ENCODE measurements around the gene BBS2. TPM values are rescaled to one million over a fixed set of nuclear protein-coding genes. Genes with fewer than 3 reads are reported as not detected.
A peak's percentile ranks its signal among the peaks of the same experiment; 100 is the strongest.

The BBS2 gene
- total RNA-seq, 6 experiments from 2014 or later = 26.2 to 33.3 (median 29.5) TPM

- Mint-ChIP-seq H3K27ac (no peak overlapping the region), H3K27me3 (ENCODE audit: insufficient read depth) (peaks cover 28% of the 10 kb centered on the region), H3K4me3 (no peak overlapping the region), H3K36me3 (ENCODE audit: low read depth) (no peaks in the 10 kb centered on the region), H3K9me3 (no peaks in the 10 kb centered on the region), H3K4me1 (ENCODE audit: low read depth) (peaks cover 15% of the 10 kb centered on the region)
- no peak for DNase-seq
- TF ChIP-seq, protein P1, sequence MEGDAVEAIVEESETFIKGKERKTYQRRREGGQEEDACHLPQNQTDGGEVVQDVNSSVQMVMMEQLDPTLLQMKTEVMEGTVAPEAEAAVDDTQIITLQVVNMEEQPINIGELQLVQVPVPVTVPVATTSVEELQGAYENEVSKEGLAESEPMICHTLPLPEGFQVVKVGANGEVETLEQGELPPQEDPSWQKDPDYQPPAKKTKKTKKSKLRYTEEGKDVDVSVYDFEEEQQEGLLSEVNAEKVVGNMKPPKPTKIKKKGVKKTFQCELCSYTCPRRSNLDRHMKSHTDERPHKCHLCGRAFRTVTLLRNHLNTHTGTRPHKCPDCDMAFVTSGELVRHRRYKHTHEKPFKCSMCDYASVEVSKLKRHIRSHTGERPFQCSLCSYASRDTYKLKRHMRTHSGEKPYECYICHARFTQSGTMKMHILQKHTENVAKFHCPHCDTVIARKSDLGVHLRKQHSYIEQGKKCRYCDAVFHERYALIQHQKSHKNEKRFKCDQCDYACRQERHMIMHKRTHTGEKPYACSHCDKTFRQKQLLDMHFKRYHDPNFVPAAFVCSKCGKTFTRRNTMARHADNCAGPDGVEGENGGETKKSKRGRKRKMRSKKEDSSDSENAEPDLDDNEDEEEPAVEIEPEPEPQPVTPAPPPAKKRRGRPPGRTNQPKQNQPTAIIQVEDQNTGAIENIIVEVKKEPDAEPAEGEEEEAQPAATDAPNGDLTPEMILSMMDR (IDR thresholded peaks at IDR 0.05) = no peak
Measured at GRCh38 chr16:56559109-56559508, 39.3 kb upstream of the BBS2 start.

DNA sequence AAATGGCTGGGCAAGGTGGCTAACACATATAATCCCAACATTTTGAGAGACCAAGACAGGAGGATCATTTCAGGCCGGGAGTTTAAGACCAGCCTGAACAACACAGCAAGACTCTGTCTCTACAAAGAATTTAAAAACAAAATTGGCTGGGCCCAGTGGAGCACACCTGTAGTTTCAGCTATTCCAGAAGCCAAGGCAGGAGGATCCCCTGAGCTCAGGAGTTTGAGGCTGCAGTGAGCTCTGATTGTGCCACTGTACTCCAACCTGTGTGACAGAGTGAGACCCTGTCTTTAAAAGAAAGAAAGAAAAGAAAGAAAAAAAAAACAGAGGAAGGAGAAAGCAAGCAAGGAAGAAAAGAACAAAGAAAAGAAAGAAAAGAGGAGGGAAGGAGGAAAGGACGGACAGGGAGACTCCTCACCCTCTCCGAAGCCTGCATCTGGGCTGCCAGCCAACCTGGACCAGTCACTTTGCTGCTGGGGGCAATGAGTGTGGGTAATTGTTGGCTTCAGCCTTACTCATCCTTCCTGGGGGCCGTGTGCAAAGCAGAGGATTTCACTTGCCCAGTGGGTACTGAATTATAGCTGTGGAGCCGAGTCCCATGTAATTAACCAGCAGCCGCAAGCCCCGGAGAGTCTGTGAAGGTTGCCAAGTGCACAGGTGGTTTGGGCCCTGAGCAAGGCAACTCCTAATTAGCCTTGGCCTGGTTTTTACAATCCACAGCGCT is 38.4 kb upstream of the BBS2 start:
- H3K27ac Mint-ChIP-seq = no peak overlapping the region

GRCh38 chr16:56554441-56554840 is 34.6 kb upstream of the BBS2 start:
- Mint-ChIP-seq H3K27ac (no peak overlapping the region), H3K36me3 (ENCODE audit: low read depth) (no peaks in the 10 kb centered on the region), H3K27me3 (ENCODE audit: insufficient read depth) (peaks cover 32% of the 10 kb centered on the region), H3K4me3 (no peak overlapping the region), H3K9me3 (no peaks in the 10 kb centered on the region), H3K4me1 (ENCODE audit: low read depth) (peaks cover 29% of the 10 kb centered on the region)
- DNase-seq = no peak
- TF ChIP-seq, protein P1 (IDR thresholded peaks at IDR 0.05) = no peak

More for the DNA sequence above, 38.4 kb upstream of the BBS2 start:
- TF ChIP-seq, protein P1 (IDR thresholded peaks at IDR 0.05) = no peak
- Mint-ChIP-seq H3K36me3 (ENCODE audit: low read depth) (no peaks in the 10 kb centered on the region), H3K27me3 (ENCODE audit: insufficient read depth) (peaks cover 37% of the 10 kb centered on the region), H3K9me3 (no peaks in the 10 kb centered on the region), H3K4me3 (no peak overlapping the region), H3K4me1 (ENCODE audit: low read depth) (peaks cover 15% of the 10 kb centered on the region)
- DNase-seq = peak; percentile 82

DNA sequence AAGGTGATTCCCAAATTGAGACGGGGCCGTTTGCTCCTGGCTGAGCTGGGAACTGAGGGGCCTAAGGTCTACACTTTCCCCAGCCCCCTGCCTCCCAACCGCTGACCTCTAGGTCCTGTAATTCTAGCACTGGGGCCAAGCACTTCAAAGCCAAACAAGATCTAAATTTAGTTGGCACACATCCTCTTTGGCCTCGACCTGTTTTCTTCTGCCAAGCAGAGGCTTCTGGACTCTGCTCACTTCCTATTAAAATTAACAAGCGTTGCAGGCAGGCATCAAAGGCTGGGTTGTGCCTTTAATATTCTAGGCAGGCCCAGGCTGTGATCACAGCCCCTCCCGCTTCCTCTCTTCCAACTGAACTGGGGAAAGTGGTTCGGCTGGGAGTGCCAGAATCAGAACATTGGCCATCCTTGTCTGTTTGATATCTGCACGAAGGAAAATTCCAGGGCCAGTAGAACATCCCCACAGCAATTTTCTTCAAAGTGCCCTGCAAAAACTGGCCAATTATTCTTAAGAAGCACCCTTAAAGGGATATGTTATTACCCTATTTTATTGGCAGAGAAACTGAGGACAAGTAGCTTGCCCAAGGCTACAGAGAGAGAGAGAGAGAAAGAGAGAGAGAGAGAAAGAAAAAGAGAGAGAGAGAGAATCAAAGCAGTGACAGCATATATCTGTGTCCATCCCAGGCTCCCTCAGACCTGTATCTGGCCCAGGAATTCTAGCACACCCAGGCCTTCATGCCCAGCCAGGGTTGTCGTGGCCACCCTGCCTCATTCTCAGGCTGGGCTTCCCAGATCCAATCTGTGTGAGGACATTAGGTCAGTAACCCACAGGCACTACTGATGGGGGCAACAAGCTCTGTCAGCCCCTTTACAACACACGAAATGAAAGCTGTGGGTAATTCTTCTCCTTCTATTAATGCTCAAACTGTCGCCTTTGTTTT is 32.2 kb upstream of the BBS2 start:
- H3K27me3 Mint-ChIP-seq (ENCODE audit: insufficient read depth) = peaks cover 33% of the 10 kb centered on the region
- TF ChIP-seq, protein P1 (IDR thresholded peaks at IDR 0.05) = no peak
- no peaks in the 10 kb centered on the region for H3K9me3 Mint-ChIP-seq
- H3K27ac Mint-ChIP-seq = no peak overlapping the region
- no peaks in the 10 kb centered on the region for H3K36me3 Mint-ChIP-seq (ENCODE audit: low read depth)
- no peak overlapping the region for H3K4me3 Mint-ChIP-seq
- no peak for DNase-seq
- H3K4me1 Mint-ChIP-seq (ENCODE audit: low read depth) = peaks cover 29% of the 10 kb centered on the region

- no peaks in the 10 kb centered on the region for H3K36me3 Mint-ChIP-seq (ENCODE audit: low read depth)
- no peak overlapping the region for H3K4me3 Mint-ChIP-seq
- H3K27ac Mint-ChIP-seq = no peak overlapping the region
- peaks cover 32% of the 10 kb centered on the region for H3K4me1 Mint-ChIP-seq (ENCODE audit: low read depth)
- TF ChIP-seq, protein P1 (IDR thresholded peaks at IDR 0.05) = no peak
- no peaks in the 10 kb centered on the region for H3K9me3 Mint-ChIP-seq
- DNase-seq = peak; percentile 25
- peaks cover 22% of the 10 kb centered on the region for H3K27me3 Mint-ChIP-seq (ENCODE audit: insufficient read depth)
Measured at GRCh38 chr16:56549744-56550385, 30.0 kb upstream of the BBS2 start.

All from HFFc6 (cell line).